Measurements from ENCODE around the gene LMF1. TPM values are rescaled to one million over a fixed set of nuclear protein-coding genes. Genes with fewer than 3 reads are reported as not detected.
A peak's percentile ranks its signal among the peaks of the same experiment; 100 is the strongest.

The LMF1 gene
- total RNA-seq, 4 donors from 2014 or later: 7.7 to 15.8 (median 10.2) TPM

DNA sequence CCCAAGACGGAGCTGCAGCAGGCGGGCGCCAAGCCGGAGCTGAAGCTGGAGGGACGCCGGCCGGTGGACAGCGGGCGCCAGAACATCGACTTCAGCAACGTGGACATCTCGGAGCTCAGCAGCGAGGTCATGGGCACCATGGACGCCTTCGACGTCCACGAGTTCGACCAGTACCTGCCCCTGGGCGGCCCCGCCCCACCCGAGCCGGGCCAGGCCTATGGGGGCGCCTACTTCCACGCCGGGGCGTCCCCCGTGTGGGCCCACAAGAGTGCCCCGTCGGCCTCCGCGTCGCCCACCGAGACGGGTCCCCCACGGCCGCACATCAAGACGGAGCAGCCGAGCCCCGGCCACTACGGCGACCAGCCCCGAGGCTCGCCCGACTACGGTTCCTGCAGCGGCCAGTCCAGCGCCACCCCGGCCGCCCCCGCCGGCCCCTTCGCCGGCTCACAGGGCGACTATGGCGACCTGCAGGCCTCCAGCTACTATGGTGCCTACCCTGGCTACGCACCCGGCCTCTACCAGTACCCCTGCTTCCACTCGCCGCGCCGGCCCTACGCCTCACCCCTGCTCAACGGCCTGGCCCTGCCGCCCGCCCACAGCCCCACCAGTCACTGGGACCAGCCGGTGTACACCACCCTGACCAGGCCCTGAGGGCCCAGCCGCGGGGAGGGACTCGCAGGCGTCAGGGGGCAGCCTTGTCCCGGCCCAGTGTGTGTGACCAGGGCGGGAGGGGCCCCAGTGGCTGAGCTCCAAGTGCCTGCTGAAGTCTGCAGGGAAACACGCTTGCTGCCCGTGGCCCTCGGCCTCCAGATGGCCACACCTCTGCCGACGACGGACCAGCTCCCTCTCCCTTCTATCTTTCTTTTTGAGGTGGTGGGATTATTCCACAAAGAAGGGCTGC is 14.2 kb upstream of the LMF1 start:
- H3K27me3 ChIP-seq: peaks cover 53 to 73% (median 68%) of the 10 kb centered on the region in 3 donors
- TF ChIP-seq, protein P1, sequence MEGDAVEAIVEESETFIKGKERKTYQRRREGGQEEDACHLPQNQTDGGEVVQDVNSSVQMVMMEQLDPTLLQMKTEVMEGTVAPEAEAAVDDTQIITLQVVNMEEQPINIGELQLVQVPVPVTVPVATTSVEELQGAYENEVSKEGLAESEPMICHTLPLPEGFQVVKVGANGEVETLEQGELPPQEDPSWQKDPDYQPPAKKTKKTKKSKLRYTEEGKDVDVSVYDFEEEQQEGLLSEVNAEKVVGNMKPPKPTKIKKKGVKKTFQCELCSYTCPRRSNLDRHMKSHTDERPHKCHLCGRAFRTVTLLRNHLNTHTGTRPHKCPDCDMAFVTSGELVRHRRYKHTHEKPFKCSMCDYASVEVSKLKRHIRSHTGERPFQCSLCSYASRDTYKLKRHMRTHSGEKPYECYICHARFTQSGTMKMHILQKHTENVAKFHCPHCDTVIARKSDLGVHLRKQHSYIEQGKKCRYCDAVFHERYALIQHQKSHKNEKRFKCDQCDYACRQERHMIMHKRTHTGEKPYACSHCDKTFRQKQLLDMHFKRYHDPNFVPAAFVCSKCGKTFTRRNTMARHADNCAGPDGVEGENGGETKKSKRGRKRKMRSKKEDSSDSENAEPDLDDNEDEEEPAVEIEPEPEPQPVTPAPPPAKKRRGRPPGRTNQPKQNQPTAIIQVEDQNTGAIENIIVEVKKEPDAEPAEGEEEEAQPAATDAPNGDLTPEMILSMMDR (IDR thresholded peaks at IDR 0.05 in 4 of 5, conservative IDR thresholded peaks at IDR 0.05 in 1 of 5): no peak
- TF ChIP-seq POLR2A (IDR thresholded peaks at IDR 0.05): no peak
- H3K4me1 ChIP-seq: peaks cover 0 to 6% of the 10 kb centered on the region in 2 donors
- no peak overlapping the region for H3K27ac ChIP-seq
- H3K36me3 ChIP-seq: no peaks in the 10 kb centered on the region
- no peak for DNase-seq
- ATAC-seq: no peak
- no peak overlapping the region for H3K4me3 ChIP-seq
- in situ Hi-C loops (cut with MboI; ENCODE audit: low sequenced_read_pairs in 4 of 4): no loop called here
- H3K9me3 ChIP-seq: no peaks in the 10 kb centered on the region
- intact Hi-C loops (cut with DNase I; ENCODE audit: low total_unique reads): no loop called here

DNA sequence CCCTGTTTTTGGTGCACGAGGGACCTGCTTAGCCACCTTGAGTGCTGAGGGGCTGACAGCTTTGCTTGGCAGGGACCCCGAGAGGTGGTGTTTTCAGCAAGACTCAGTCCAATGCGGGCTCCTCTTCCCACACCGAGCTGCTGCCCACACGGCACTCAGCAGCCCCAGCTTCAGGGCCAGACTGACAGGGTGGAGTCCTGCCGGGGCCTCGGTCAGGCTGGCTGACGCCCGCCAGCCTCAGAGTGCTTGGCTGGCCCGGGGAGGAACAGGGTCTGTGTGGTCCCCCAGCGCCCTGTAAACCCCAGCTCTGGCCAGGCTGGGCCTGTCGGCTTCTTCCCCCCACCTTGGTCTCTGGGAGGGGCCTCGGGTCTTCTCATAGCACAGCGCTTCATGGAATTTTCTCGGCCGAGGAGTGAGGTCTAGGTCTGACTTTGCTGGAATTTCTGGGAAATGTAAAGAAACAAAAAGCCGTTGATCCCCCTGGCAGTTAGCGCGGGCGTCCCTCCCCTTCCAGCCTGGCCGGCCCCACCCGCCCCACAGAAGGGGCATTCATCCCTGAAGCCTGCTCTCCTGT is 13.4 kb upstream of the LMF1 start:
- Histone ChIP-seq H3K27ac (no peak overlapping the region), H3K36me3 (no peaks in the 10 kb centered on the region), H3K27me3 (peaks cover 51 to 76% (median 68%) of the 10 kb centered on the region in 3 donors), H3K4me1 (peaks cover 0 to 7% of the 10 kb centered on the region in 2 donors), H3K9me3 (no peaks in the 10 kb centered on the region), H3K4me3 (no peak overlapping the region)
- TF ChIP-seq POLR2A (IDR thresholded peaks at IDR 0.05): no peak
- TF ChIP-seq, protein P1 (IDR thresholded peaks at IDR 0.05 in 4 of 5, conservative IDR thresholded peaks at IDR 0.05 in 1 of 5): no peak
- ATAC-seq: no peak
- intact Hi-C loops (cut with DNase I; ENCODE audit: low total_unique reads) (no loop called here), in situ Hi-C loops (cut with MboI; ENCODE audit: low sequenced_read_pairs in 4 of 4) (no loop called here)
- DNase-seq: no peak

DNA sequence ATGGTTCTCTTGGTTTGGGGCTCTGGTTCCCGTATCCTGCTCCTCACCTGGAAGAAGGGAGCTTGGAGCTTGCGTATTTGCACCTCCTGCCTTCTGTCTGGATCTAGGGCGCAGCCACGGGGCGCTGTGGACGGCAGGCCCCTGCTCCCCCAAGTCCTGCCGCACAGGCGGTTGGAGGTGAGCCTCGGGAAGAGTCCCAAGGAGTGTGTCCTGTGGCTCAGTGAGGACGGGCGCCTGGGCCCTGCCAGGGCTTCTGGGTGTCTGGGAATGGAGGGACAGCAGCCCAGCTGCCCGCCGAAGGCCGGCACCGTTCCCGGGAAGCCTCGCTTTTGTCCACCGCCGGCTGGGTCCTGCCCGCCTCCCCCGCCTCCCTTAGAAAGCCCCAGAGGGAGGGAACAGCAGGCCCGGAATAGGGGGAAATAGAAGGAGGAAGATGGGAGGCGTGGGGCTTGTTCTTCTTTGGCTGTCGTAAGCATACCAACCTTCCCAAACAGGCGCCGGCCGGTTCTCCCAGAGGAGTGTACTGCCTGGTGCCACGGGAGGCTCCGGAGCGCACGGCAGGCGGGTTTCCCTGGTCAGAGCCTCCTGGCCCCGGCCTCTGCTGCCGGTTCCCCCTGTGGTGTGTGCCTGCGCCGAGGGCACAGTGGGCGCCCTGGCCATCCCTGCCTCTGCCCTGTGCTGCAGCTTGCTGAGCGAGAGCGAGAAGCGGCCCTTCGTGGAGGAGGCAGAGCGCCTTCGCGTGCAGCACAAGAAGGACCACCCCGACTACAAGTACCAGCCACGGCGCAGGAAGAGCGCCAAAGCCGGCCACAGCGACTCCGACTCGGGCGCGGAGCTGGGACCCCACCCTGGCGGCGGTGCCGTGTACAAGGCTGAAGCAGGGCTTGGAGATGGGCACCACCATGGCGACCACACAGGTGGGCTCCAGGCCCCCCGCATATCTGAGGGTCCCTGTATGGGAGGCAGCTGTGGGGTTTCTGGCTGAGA is 12.6 kb upstream of the LMF1 start:
- ATAC-seq (no peak), DNase-seq (no peak)
- H3K36me3 ChIP-seq: no peaks in the 10 kb centered on the region
- H3K27me3 ChIP-seq: peaks cover 50 to 72% (median 67%) of the 10 kb centered on the region in 3 donors
- intact Hi-C loops (cut with DNase I; ENCODE audit: low total_unique reads): no loop called here
- H3K27ac ChIP-seq: no peak overlapping the region
- no peak for TF ChIP-seq POLR2A (IDR thresholded peaks at IDR 0.05)
- TF ChIP-seq, protein P1 (IDR thresholded peaks at IDR 0.05 in 4 of 5, conservative IDR thresholded peaks at IDR 0.05 in 1 of 5): no peak
- in situ Hi-C loops (cut with MboI; ENCODE audit: low sequenced_read_pairs in 4 of 4): no loop called here
- H3K4me1 ChIP-seq: peaks cover 0 to 7% of the 10 kb centered on the region in 2 donors
- no peaks in the 10 kb centered on the region for H3K9me3 ChIP-seq
- H3K4me3 ChIP-seq: no peak overlapping the region

DNA sequence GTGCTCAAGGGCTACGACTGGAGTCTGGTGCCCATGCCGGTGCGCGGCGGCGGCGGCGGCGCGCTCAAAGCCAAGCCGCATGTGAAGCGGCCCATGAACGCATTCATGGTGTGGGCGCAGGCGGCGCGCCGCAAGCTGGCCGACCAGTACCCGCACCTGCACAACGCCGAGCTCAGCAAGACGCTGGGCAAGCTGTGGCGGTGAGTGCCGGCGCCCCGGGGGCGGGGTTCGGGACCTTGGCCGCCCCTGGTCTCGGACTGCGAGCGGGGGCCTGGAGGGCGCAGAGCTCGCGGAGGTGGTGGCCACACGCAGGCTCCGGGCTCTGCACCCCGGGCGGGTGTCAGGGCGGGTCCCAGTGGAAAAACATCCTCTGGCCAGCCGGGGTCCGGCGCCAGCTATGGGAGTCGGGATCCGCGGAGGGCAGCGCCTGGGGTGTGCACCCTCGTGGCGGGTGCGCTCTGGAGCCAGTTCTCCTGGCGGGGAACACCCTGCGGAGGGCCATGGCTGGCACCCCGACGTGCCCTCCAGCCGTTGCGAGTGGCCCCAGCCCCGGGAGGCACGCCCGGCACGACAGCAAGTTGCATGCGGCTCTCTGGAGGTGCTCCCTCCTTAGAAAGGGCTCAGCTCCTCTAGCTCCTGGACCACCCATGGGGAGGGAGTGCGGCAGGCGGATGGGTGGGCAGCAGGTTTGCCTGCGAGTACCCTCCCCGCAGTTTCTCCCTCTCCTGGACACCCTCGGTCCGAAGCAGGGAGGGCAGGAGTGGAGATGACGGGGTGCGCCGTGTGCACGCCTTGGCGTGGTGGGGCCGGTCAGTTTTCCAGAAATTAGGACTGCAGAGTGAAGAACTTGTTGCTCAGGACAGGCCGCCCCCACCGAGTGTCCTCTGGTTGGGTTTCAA is 11.6 kb upstream of the LMF1 start:
- H3K4me3 ChIP-seq: peak overlapping the region; percentile 10 to 53 (median 26)
- in situ Hi-C loops (cut with MboI; ENCODE audit: low sequenced_read_pairs in 4 of 4): no loop called here
- H3K4me1 ChIP-seq: peaks cover 0 to 7% of the 10 kb centered on the region in 2 donors
- ATAC-seq (no peak), DNase-seq (no peak)
- TF ChIP-seq, protein P1 (IDR thresholded peaks at IDR 0.05 in 4 of 5, conservative IDR thresholded peaks at IDR 0.05 in 1 of 5): no peak
- TF ChIP-seq POLR2A (IDR thresholded peaks at IDR 0.05): no peak
- no peaks in the 10 kb centered on the region for H3K36me3 ChIP-seq
- H3K27me3 ChIP-seq: peaks cover 51 to 72% (median 66%) of the 10 kb centered on the region in 3 donors
- H3K27ac ChIP-seq: no peak overlapping the region
- intact Hi-C loops (cut with DNase I; ENCODE audit: low total_unique reads): no loop called here
- H3K9me3 ChIP-seq: no peaks in the 10 kb centered on the region
